ENCODE measurements around the gene LPAR1. TPM values are rescaled to one million over a fixed set of nuclear protein-coding genes. Genes with fewer than 3 reads are reported as not detected.

LPAR1 gene
- total RNA-seq, 6 donors from 2014 or later, result 9.3 to 28.7 (median 15.6) TPM

- H3K27ac ChIP-seq, result no peak overlapping the region
- TF ChIP-seq POLR2AphosphoS5 (IDR thresholded peaks at IDR 0.05) (no peak), POLR2A (IDR thresholded peaks at IDR 0.05) (no peak), EP300 (IDR thresholded peaks at IDR 0.05) (no peak), CTCF (IDR thresholded peaks at IDR 0.05) (no peak)
- no peak overlapping the region for H3K4me3 ChIP-seq
- WGBS, 2 donors, result 77 to 78% methylated on average over 7 of the region's 7 CpGs
- DNase-seq (no peak), ATAC-seq (ENCODE audit: low FRiP score in 2 of 2) (no peak)
- no peaks in the 10 kb centered on the region for H3K27me3 ChIP-seq
- H3K36me3 ChIP-seq, result no peaks in the 10 kb centered on the region
- H3K9me3 ChIP-seq, result no peaks in the 10 kb centered on the region
- H3K4me1 ChIP-seq, result no peaks in the 10 kb centered on the region
Observed at GRCh38 chr9:111008158-111009075, 29.9 kb downstream of the LPAR1 start.

GRCh38 chr9:111005746-111006470 is 32.4 kb downstream of the LPAR1 start:
- Histone ChIP-seq H3K4me1 (no peaks in the 10 kb centered on the region), H3K27me3 (no peaks in the 10 kb centered on the region), H3K9me3 (no peaks in the 10 kb centered on the region), H3K4me3 (no peak overlapping the region), H3K27ac (no peak overlapping the region), H3K36me3 (no peaks in the 10 kb centered on the region)
- 76 to 80% methylated on average over 1 of the region's 1 CpG for WGBS, 2 donors
- ATAC-seq (ENCODE audit: low FRiP score in 2 of 2) (no peak), DNase-seq (no peak)
- TF ChIP-seq POLR2A (IDR thresholded peaks at IDR 0.05), result no peak
- TF ChIP-seq CTCF (IDR thresholded peaks at IDR 0.05), result no peak
- TF ChIP-seq POLR2AphosphoS5 (IDR thresholded peaks at IDR 0.05), result no peak
- TF ChIP-seq EP300 (IDR thresholded peaks at IDR 0.05), result no peak

- Histone ChIP-seq H3K4me3 (no peak overlapping the region), H3K27me3 (no peaks in the 10 kb centered on the region), H3K36me3 (no peaks in the 10 kb centered on the region), H3K27ac (no peak overlapping the region), H3K4me1 (no peaks in the 10 kb centered on the region), H3K9me3 (no peaks in the 10 kb centered on the region)
- ATAC-seq (ENCODE audit: low FRiP score in 2 of 2), result no peak
- DNase-seq, result no peak
- WGBS, 2 donors, result 94 to 97% methylated on average over 5 of the region's 5 CpGs
- no peak for TF ChIP-seq CTCF (IDR thresholded peaks at IDR 0.05)
- TF ChIP-seq POLR2A (IDR thresholded peaks at IDR 0.05), result no peak
- no peak for TF ChIP-seq POLR2AphosphoS5 (IDR thresholded peaks at IDR 0.05)
- no peak for TF ChIP-seq EP300 (IDR thresholded peaks at IDR 0.05)
Observed at GRCh38 chr9:111004936-111005335, 33.3 kb downstream of the LPAR1 start.

- no peak overlapping the region for H3K27ac ChIP-seq
- no peak for DNase-seq
- no peak for ATAC-seq (ENCODE audit: low FRiP score in 2 of 2)
- H3K4me3 ChIP-seq, result no peak overlapping the region
- no peaks in the 10 kb centered on the region for H3K9me3 ChIP-seq
- H3K36me3 ChIP-seq, result no peaks in the 10 kb centered on the region
- H3K27me3 ChIP-seq, result no peaks in the 10 kb centered on the region
- TF ChIP-seq EP300 (IDR thresholded peaks at IDR 0.05) (no peak), POLR2AphosphoS5 (IDR thresholded peaks at IDR 0.05) (no peak), POLR2A (IDR thresholded peaks at IDR 0.05) (no peak)
- no peaks in the 10 kb centered on the region for H3K4me1 ChIP-seq
- WGBS, 2 donors, result 90 to 96% methylated on average over 3 of the region's 3 CpGs
Observed at GRCh38 chr9:111003182-111003581, 35.1 kb downstream of the LPAR1 start.

GRCh38 chr9:111001526-111001925 is 36.7 kb downstream of the LPAR1 start:
- H3K27ac ChIP-seq, result no peak overlapping the region
- no peaks in the 10 kb centered on the region for H3K9me3 ChIP-seq
- no peaks in the 10 kb centered on the region for H3K27me3 ChIP-seq
- ATAC-seq (ENCODE audit: low FRiP score in 2 of 2) (no peak), DNase-seq (no peak)
- TF ChIP-seq EP300 (IDR thresholded peaks at IDR 0.05) (no peak), POLR2AphosphoS5 (IDR thresholded peaks at IDR 0.05) (no peak), CTCF (IDR thresholded peaks at IDR 0.05) (no peak), POLR2A (IDR thresholded peaks at IDR 0.05) (no peak)
- H3K4me3 ChIP-seq, result no peak overlapping the region
- 40 to 58% methylated on average over 1 of the region's 1 CpG for WGBS, 2 donors
- no peaks in the 10 kb centered on the region for H3K36me3 ChIP-seq
- H3K4me1 ChIP-seq, result peaks cover 0 to 3% (median 1%) of the 10 kb centered on the region in 4 donors
